ENCODE data around the gene MPP7.

MPP7 gene

GRCh38 chr10:28273343-28273742 lies 29.5 kb downstream of the MPP7 start:
- H3K27me3 ChIP-seq (ENCODE audit: insufficient read depth, poor library complexity, severe bottlenecking), result no peaks in the 10 kb centered on the region
- TF ChIP-seq POLR2AphosphoS5 (IDR thresholded peaks at IDR 0.05; ENCODE audit: low read depth), result no peak
- TF ChIP-seq REST (IDR thresholded peaks at IDR 0.05; ENCODE audit: insufficient replicate concordance, low read depth), result no peak
- no peak for TF ChIP-seq GABPA (IDR thresholded peaks at IDR 0.05; ENCODE audit: low read depth)
- no peak for TF ChIP-seq SPI1 (IDR thresholded peaks at IDR 0.05; ENCODE audit: borderline replicate concordance, low read depth)
- no peak for TF ChIP-seq CTCF (IDR thresholded peaks at IDR 0.05; ENCODE audit: insufficient read depth, low read length)

GRCh38 chr10:28269842-28270456 lies 32.9 kb downstream of the MPP7 start:
- TF ChIP-seq POLR2AphosphoS5 (IDR thresholded peaks at IDR 0.05; ENCODE audit: low read depth), result no peak
- TF ChIP-seq CTCF (IDR thresholded peaks at IDR 0.05; ENCODE audit: insufficient read depth, low read length), result no peak
- TF ChIP-seq GABPA (IDR thresholded peaks at IDR 0.05; ENCODE audit: low read depth), result no peak
- Histone ChIP-seq H3K4me3 (replicated peaks; ENCODE audit: insufficient read depth, low read length) (no peak overlapping the region), H3K27me3 (ENCODE audit: insufficient read depth, poor library complexity, severe bottlenecking) (no peaks in the 10 kb centered on the region), H3K27ac (replicated peaks) (no peak overlapping the region)
- DNase-seq (ENCODE audit: low read depth in 1 of 2, low spot score in 1 of 2), result no peak

More at GRCh38 chr10:28273343-28273742, 29.5 kb downstream of the MPP7 start:
- no peak for DNase-seq (ENCODE audit: low read depth in 1 of 2, low spot score in 1 of 2)
- H3K4me3 ChIP-seq (replicated peaks; ENCODE audit: insufficient read depth, low read length), result no peak overlapping the region
- no peak overlapping the region for H3K27ac ChIP-seq (replicated peaks)

- no peak for TF ChIP-seq SPI1 (IDR thresholded peaks at IDR 0.05; ENCODE audit: borderline replicate concordance, low read depth)
- TF ChIP-seq REST (IDR thresholded peaks at IDR 0.05; ENCODE audit: insufficient replicate concordance, low read depth), result no peak
- no peak for TF ChIP-seq CTCF (IDR thresholded peaks at IDR 0.05; ENCODE audit: insufficient read depth, low read length)
- TF ChIP-seq POLR2AphosphoS5 (IDR thresholded peaks at IDR 0.05; ENCODE audit: low read depth), result no peak
- no peak for TF ChIP-seq GABPA (IDR thresholded peaks at IDR 0.05; ENCODE audit: low read depth)
- Histone ChIP-seq H3K4me3 (replicated peaks; ENCODE audit: insufficient read depth, low read length) (no peak overlapping the region), H3K27me3 (ENCODE audit: insufficient read depth, poor library complexity, severe bottlenecking) (no peaks in the 10 kb centered on the region), H3K27ac (replicated peaks) (no peak overlapping the region)
- no peak for DNase-seq (ENCODE audit: low read depth in 1 of 2, low spot score in 1 of 2)
Observed at GRCh38 chr10:28266449-28267224, 36.2 kb downstream of the MPP7 start.

Data from HL-60 (cell line).